GM23338 (cell line): ENCODE data around the gene OR2V2.

Experiments used
- CREB1 ChIP-seq: fragments of 250-450 bp; sonication (Bioruptor Pico); IDR thresholded peaks from 2 replicates; pipeline ENCODE4 v1.5.0; 2020; ENCODE audit warnings: low read depth, mild to moderate bottlenecking, moderate library complexity
- EZH2 ChIP-seq: fragments of 200-600 bp; sonication (generic); IDR thresholded peaks from one replicate; pipeline ENCODE4 v1.8.0; 2017; ENCODE audit warnings: antibody characterized with exemption, mild to moderate bottlenecking, low read depth; ENCODE audit not compliant: unreplicated experiment
- EZH2phosphoT487 ChIP-seq: fragments of 200-600 bp; sonication (generic); IDR thresholded peaks from one replicate; pipeline ENCODE4 v1.8.1; 2018; ENCODE audit warnings: antibody characterized with exemption; ENCODE audit not compliant: unreplicated experiment
- POLR2AphosphoS5 ChIP-seq: IDR thresholded peaks from 2 replicates; pipeline ENCODE4 v1.6.1; 2016; ENCODE audit warnings: antibody characterized with exemption, low read depth
- STAT1 ChIP-seq: IDR thresholded peaks from one replicate; pipeline ENCODE4 v1.6.1; 2016; ENCODE audit warnings: antibody characterized with exemption; ENCODE audit not compliant: unreplicated experiment
- TF ChIP-seq, protein P1 (sequence below), 2 experiments: fragments of 200-600 bp in 1 of 2; sonication (generic) in 1 of 2; conservative IDR thresholded peaks; 2 replicates each; pipeline versions ENCODE4 v1.5.1 to v1.6.1; 2016 to 2017; ENCODE audit warnings: antibody characterized with exemption in 2 of 2, low read depth in 2 of 2, mild to moderate bottlenecking in 2 of 2, moderate library complexity in 1 of 2

DNA sequence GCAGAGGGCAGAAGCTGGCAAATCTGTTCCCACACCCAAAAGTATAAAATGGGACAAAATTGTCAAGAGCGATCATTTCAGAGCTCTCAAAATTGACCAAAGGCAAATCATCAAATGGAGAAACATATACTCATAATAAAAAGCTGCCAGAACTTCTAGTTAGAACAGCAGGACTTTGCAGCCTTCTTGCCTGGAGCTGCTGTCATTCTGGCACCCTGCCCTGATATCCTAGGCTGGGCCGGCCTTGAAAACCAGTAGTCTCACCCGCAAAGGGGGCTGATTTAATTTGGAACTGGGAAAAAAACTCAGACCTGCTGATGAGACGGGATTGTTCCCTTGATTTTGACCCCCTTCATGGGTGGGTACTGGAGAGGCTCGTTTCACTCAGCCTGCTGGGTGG lies 34.9 kb upstream of the OR2V2 start:
- TF ChIP-seq CREB1 (CRISPR knock-in tag) (no peak), EZH2 (no peak), POLR2AphosphoS5 (no peak), EZH2phosphoT487 (no peak), STAT1 (no peak)
- TF ChIP-seq, protein P1, sequence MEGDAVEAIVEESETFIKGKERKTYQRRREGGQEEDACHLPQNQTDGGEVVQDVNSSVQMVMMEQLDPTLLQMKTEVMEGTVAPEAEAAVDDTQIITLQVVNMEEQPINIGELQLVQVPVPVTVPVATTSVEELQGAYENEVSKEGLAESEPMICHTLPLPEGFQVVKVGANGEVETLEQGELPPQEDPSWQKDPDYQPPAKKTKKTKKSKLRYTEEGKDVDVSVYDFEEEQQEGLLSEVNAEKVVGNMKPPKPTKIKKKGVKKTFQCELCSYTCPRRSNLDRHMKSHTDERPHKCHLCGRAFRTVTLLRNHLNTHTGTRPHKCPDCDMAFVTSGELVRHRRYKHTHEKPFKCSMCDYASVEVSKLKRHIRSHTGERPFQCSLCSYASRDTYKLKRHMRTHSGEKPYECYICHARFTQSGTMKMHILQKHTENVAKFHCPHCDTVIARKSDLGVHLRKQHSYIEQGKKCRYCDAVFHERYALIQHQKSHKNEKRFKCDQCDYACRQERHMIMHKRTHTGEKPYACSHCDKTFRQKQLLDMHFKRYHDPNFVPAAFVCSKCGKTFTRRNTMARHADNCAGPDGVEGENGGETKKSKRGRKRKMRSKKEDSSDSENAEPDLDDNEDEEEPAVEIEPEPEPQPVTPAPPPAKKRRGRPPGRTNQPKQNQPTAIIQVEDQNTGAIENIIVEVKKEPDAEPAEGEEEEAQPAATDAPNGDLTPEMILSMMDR (conservative IDR thresholded peaks at IDR 0.05; ENCODE audit: low read depth in 2 of 2), result no peak
